HepG2 (cell line): ENCODE measurements around the gene TIMP3. TPM values are rescaled to one million over a fixed set of nuclear protein-coding genes. Genes with fewer than 3 reads are reported as not detected.

ENCODE experiments used
- AGO2 ChIP-seq: fragments of 200-400 bp; formaldehyde crosslinking; optimal IDR thresholded peaks from 2 replicates; pipeline ENCODE3; 2017; ENCODE audit warnings: mild to moderate bottlenecking, low read depth, low read length, moderate library complexity
- AHR ChIP-seq: IDR thresholded peaks from 2 replicates; pipeline ENCODE4 v1.6.1; 2018; ENCODE audit warnings: missing genetic modification reagents, missing compliant biosample characterization
- ARNTL ChIP-seq: sonication (generic); formaldehyde crosslinking; IDR thresholded peaks from 2 replicates; pipeline ENCODE4 v1.4.0; 2020; ENCODE audit warnings: mild to moderate bottlenecking, missing genetic modification reagents
- BHLHE40 ChIP-seq: IDR thresholded peaks from 2 replicates; pipeline ENCODE4 v1.6.1; 2011; ENCODE audit warnings: low read length, improper control_type of control experiment
- CBX5 ChIP-seq: sonication (generic); formaldehyde crosslinking; IDR thresholded peaks from 2 replicates; pipeline ENCODE4 v1.4.0; 2020; ENCODE audit warnings: missing genetic modification reagents, borderline replicate concordance
- FOXP1 ChIP-seq, 2 experiments: fragments of 450-650 bp in 1 of 2; IDR thresholded peaks; 2 replicates each; pipeline ENCODE4 v1.6.1; 2017 to 2018; ENCODE audit warnings: antibody characterized with exemption in 1 of 2
- HNRNPK ChIP-seq: fragments of 200-400 bp; formaldehyde crosslinking; IDR thresholded peaks from 2 replicates; pipeline ENCODE4 v1.6.1; 2018; ENCODE audit warnings: low read length, low read depth, moderate library complexity, mild to moderate bottlenecking; ENCODE audit not compliant: poor library complexity, severe bottlenecking
- JUND ChIP-seq: sonication (generic); formaldehyde crosslinking; IDR thresholded peaks from 2 replicates; pipeline ENCODE4 v1.8.0; 2022; ENCODE audit warnings: mild to moderate bottlenecking, missing genetic modification reagents
- KMT2B ChIP-seq: IDR thresholded peaks from 2 replicates; pipeline ENCODE4 v1.6.1; 2016; ENCODE audit warnings: missing genetic modification reagents, missing compliant biosample characterization
- LCORL ChIP-seq, 2 experiments: fragments of 450-650 bp in 1 of 2; sonication (generic) in 1 of 2; formaldehyde crosslinking in 1 of 2; IDR thresholded peaks; 2 replicates each; pipeline versions ENCODE4 v1.5.0 to v1.6.1; 2017 to 2020; ENCODE audit warnings: antibody characterized with exemption in 1 of 2, missing genetic modification reagents in 1 of 2
- LRRFIP1 ChIP-seq: sonication (generic); formaldehyde crosslinking; conservative IDR thresholded peaks from 2 replicates; pipeline ENCODE4 v1.4.0; 2020; ENCODE audit warnings: missing genetic modification reagents
- MAFK ChIP-seq, 2 experiments: IDR thresholded peaks in 1 of 2; conservative IDR thresholded peaks in 1 of 2; 2 replicates each; pipeline ENCODE4 v1.6.1; 2011; ENCODE audit warnings: improper control_type of control experiment in 2 of 2, low read length in 2 of 2
- NFKBIZ ChIP-seq: IDR thresholded peaks from 2 replicates; pipeline ENCODE4 v1.6.1; 2018; ENCODE audit warnings: missing genetic modification reagents, missing compliant biosample characterization
- PAF1 ChIP-seq: IDR thresholded peaks from 2 replicates; pipeline ENCODE4 v1.6.1; 2016; ENCODE audit warnings: missing genetic modification reagents, missing compliant biosample characterization
- ZBTB1 ChIP-seq: sonication (generic); formaldehyde crosslinking; IDR thresholded peaks from 2 replicates; pipeline ENCODE4 v1.4.0; 2020; ENCODE audit warnings: missing genetic modification reagents, borderline replicate concordance
- ZBTB2 ChIP-seq: sonication (generic); formaldehyde crosslinking; IDR thresholded peaks from 2 replicates; pipeline ENCODE4 v1.8.0; 2022; ENCODE audit warnings: low read depth, missing genetic modification reagents
- ZFP36 ChIP-seq: fragments of 150-350 bp; IDR thresholded peaks from 2 replicates; pipeline ENCODE4 v1.6.1; 2018; ENCODE audit warnings: borderline replicate concordance, low read length, low read depth; ENCODE audit not compliant: partially characterized antibody
- ZFYVE20 ChIP-seq: sonication (generic); formaldehyde crosslinking; IDR thresholded peaks from 2 replicates; pipeline ENCODE4 v1.8.0; 2023; ENCODE audit warnings: low read depth, mild to moderate bottlenecking, moderate library complexity, missing genetic modification reagents, borderline replicate concordance
- ZNF431 ChIP-seq: sonication (generic); formaldehyde crosslinking; IDR thresholded peaks from 2 replicates; pipeline ENCODE4 v1.9.0; 2022; ENCODE audit warnings: missing genetic modification reagents, low read depth, mild to moderate bottlenecking, borderline replicate concordance
- polyA plus RNA-seq, 8 experiments: library from polyadenylated mRNA; depleted of rRNA in 3 of 8; stranded (reverse) in 7 of 8; unstranded in 1 of 8; fragments of >200 nt; fragmentation: Illumina TruSeq in 4 of 8; extraction: Trizol in 4 of 8; gene quantifications; 2 replicates each; pipeline versions ENCODE4 v1.2.1 to v1.2.3, GENCODE V29; 2011 to 2016; ENCODE audit warnings: low read depth in 4 of 8, missing spikeins in 1 of 8, mixed read lengths in 1 of 8; ENCODE audit not compliant: insufficient read depth in 1 of 8
- total RNA-seq, 5 experiments: library from RNA; depleted of rRNA; stranded (reverse); fragments of >200 nt; fragmentation: Illumina TruSeq; extraction: Trizol; gene quantifications; 2 replicates each; pipeline ENCODE4 v1.2.3, GENCODE V29; 2016; ENCODE audit warnings: low read depth in 1 of 5
- TF ChIP-seq, protein P1 (sequence below): sonication (generic); formaldehyde crosslinking; IDR thresholded peaks from 2 replicates; pipeline ENCODE4 v1.5.0; 2020; ENCODE audit warnings: mild to moderate bottlenecking, missing genetic modification reagents, borderline replicate concordance

TIMP3 gene
- total and polyA plus RNA-seq, 2 of the 13 experiments (the other 11 are each of a cell fraction or from before 2014, with no cell fraction given): 57.3 to 86.6 TPM

DNA sequence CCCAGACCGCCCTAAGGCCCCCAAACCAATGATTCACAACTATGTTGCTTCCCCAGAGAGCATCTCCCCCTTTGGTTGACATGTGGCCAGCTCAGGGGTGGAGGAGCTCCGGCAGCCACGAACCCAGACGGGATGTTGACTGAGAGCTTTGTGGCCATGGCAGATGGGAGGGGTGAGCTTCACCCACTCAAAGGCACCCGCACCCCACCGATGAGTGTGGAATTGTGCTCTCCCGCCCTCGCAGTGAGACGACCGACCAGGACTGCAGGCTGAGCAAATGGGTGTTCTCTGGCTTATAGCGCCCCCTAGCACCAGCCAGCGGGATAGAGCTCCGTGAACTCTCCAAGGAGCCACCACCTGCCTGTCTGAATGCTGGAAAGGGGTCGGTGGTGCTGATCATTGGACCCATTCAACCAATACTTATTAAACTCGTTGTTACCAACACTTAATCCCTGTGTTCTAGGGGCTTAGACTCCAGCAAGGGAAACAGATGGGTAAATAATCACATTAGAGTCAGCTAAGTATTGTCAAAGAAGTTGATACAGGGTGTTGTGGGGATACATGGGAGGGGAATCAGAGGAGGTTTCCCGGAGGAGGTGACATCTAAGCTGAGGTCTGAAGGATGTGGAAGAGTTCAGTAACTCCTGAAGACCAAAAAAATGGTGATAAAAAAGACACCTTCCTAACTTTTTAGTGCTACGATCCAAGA, 4.5 kb upstream of the TIMP3 start (continued):
- TF ChIP-seq ZFYVE20 (no peak), ZBTB2 (CRISPR knock-in tag) (no peak), ZBTB1 (no peak), LCORL (IDR thresholded peaks at IDR 0.05) (no peak), LCORL (CRISPR knock-in tag; IDR thresholded peaks at IDR 0.05) (peak; percentile 21; the same call in 1 of the 2 replicates), NFKBIZ (CRISPR knock-in tag) (0 out of 2 replicates have a peak, but pooled peaks have one; percentile 23), BHLHE40 (no peak), ZFP36 (no peak), KMT2B (CRISPR knock-in tag) (no peak), JUND (CRISPR knock-in tag) (no peak), MAFK (conservative IDR thresholded peaks at IDR 0.05 in 1 of 2, IDR thresholded peaks at IDR 0.05 in 1 of 2; ENCODE audit: low read length in 2 of 2) (no peak), ZNF431 (no peak), CBX5 (0 out of 2 replicates have a peak, but pooled peaks have one; percentile 34), LRRFIP1 (CRISPR knock-in tag) (no peak), AHR (CRISPR knock-in tag) (no peak), ARNTL (CRISPR knock-in tag) (no peak), AGO2 (no peak), HNRNPK (no peak), FOXP1 (IDR thresholded peaks at IDR 0.05) (no peak), FOXP1 (CRISPR knock-in tag; IDR thresholded peaks at IDR 0.05) (no peak), PAF1 (no peak)
- TF ChIP-seq, protein P1, sequence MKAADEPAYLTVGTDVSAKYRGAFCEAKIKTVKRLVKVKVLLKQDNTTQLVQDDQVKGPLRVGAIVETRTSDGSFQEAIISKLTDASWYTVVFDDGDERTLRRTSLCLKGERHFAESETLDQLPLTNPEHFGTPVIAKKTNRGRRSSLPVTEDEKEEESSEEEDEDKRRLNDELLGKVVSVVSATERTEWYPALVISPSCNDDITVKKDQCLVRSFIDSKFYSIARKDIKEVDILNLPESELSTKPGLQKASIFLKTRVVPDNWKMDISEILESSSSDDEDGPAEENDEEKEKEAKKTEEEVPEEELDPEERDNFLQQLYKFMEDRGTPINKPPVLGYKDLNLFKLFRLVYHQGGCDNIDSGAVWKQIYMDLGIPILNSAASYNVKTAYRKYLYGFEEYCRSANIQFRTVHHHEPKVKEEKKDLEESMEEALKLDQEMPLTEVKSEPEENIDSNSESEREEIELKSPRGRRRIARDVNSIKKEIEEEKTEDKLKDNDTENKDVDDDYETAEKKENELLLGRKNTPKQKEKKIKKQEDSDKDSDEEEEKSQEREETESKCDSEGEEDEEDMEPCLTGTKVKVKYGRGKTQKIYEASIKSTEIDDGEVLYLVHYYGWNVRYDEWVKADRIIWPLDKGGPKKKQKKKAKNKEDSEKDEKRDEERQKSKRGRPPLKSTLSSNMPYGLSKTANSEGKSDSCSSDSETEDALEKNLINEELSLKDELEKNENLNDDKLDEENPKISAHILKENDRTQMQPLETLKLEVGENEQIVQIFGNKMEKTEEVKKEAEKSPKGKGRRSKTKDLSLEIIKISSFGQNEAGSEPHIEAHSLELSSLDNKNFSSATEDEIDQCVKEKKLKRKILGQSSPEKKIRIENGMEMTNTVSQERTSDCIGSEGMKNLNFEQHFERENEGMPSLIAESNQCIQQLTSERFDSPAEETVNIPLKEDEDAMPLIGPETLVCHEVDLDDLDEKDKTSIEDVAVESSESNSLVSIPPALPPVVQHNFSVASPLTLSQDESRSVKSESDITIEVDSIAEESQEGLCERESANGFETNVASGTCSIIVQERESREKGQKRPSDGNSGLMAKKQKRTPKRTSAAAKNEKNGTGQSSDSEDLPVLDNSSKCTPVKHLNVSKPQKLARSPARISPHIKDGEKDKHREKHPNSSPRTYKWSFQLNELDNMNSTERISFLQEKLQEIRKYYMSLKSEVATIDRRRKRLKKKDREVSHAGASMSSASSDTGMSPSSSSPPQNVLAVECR: peak; percentile 29; the same call in 1 of the 2 replicates
